ENCODE results near the gene P2RX3.

- TF ChIP-seq CTCF (IDR thresholded peaks at IDR 0.05; ENCODE audit: insufficient read depth, low read depth, low read length) (peak; percentile 51), EZH2 (IDR thresholded peaks at IDR 0.05; ENCODE audit: insufficient read depth, low read length) (no peak)
These were observed 11.5 kb downstream of the P2RX3 start for GRCh38 chr11:57349491-57350274.

All from astrocyte (in vitro differentiated cells and primary cell).